Right hindlimb (tissue), 1 donor: Measurements from ENCODE around the gene VAMP8.
"Not testable (repeated sequence)": the region's sequence is repeated elsewhere in the genome, so short reads cannot be mapped to it uniquely, and the experiment has no call there.

Experiments
- DNase-seq: peaks from one replicate; pipeline ENCODE4 v3.0.0-alpha.2; 2018

The VAMP8 gene

GRCh38 chr2:85577386-85578242 lies at the start of gene VAMP8:
Gene VAMP8, plus strand, starts transcription at chr2:85577586. Its CDS starts 61 bp downstream, at chr2:85577647.
- DNase-seq: peak; percentile 38

DNA sequence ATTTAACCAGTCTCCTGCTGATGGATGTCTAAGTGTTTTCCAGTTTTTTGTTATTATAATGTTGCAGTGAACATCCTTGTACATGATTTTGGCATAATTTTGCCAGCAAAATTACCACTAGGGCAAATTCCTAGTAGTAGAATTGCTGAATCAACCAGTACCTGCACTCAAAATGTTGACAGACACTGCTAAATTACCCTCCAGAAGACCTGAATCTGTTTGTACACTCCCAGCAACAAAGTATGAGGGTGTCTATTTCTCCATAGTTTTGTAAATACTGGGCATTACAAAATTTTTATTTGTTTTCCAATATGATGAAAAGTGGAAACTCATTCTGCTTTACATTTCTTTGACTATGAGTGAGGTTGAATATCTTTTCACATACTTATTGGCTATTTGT lies 49.6 kb upstream of the VAMP8 start:
- DNase-seq: no peak

DNA sequence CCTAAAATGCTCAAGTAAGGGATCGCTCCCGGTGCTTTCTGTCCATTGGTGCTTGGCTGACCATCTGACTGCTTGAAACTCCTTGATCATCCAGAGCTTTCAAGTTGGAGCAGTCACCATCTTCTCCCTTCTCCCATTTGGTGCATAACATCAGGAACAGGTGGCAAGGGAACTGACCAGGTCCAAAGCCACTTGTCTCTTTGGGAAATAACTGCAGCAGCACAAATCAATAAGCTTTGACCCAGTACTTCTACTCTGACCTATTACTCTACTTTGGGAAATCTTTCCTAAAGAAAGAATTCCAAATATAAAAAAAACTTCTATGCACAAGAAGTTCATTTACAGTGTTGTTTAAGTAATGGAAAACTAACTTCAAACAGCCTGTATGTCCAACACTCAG lies 49.0 kb upstream of the VAMP8 start:
- no peak for DNase-seq

DNA sequence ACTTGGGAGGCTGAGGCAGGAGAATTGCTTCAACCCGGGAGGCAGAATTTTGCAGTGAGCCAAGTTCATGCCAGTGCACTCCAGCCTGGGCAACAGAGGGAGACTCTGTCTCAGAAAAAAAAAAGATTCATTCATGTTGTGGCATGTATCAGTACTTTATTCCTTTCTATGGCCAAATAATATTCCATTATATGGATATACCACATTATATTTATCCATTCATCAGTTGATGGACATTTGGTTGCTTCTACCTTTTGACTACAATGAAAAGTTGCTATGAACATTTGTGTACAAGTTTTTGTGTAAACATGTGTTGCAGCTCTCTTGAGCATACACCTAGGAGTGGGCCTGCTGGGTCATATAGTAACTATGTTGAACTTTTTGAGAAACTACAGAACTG lies 47.6 kb upstream of the VAMP8 start:
- no peak for DNase-seq

- no peak for DNase-seq
Measured at GRCh38 chr2:85531589-85531988, 45.8 kb upstream of the VAMP8 start.

DNA sequence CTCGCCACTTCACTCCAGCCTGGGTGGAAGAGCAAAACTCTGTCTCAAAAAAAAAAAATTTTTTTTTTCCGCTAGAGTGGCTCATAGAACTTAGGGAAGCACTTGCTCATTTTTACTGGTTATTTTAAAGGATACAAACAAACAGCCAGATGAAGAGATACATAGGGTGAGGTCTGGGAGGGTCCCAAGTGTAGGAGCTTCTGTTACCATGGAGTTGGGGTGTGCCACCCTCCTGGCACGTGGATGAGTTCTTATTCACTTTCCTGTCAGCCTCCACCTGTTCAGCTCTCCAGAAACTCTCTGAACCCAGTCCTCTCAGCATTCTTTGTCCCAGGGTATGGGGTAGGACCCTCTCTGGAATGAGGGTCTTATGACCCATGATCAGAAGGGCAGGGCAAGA lies 43.3 kb upstream of the VAMP8 start:
- DNase-seq: no peak

GRCh38 chr2:85534881-85535280 lies 42.5 kb upstream of the VAMP8 start:
- DNase-seq: no peak

DNA sequence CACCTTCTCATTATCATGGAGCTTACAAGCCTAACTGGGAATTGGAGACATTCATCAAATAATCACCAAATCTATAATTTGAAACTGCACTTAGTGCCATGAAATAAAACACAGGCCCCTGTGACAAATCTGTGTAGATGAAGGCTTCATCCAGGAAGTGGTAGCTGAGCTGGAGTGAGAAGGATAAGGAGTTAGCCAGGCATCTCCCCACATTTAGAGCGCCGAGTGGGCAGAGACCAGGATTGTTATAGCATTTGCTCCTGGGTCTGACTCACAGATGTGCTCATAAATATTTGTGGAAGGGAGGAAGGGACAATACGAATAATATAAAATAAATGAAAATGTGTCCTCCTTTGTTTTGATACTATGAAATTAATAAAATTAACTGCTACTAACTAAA lies 40.9 kb upstream of the VAMP8 start:
- DNase-seq: no peak

GRCh38 chr2:85537600-85538506 lies 39.5 kb upstream of the VAMP8 start:
- DNase-seq: peak; percentile 70

GRCh38 chr2:85538507-85539360 lies 38.7 kb upstream of the VAMP8 start, which contains the start of gene MAT2A:
Gene MAT2A, plus strand, starts transcription at chr2:85539168. Its CDS starts 120 bp downstream, at chr2:85539288.
- DNase-seq: peak; percentile 98

DNA sequence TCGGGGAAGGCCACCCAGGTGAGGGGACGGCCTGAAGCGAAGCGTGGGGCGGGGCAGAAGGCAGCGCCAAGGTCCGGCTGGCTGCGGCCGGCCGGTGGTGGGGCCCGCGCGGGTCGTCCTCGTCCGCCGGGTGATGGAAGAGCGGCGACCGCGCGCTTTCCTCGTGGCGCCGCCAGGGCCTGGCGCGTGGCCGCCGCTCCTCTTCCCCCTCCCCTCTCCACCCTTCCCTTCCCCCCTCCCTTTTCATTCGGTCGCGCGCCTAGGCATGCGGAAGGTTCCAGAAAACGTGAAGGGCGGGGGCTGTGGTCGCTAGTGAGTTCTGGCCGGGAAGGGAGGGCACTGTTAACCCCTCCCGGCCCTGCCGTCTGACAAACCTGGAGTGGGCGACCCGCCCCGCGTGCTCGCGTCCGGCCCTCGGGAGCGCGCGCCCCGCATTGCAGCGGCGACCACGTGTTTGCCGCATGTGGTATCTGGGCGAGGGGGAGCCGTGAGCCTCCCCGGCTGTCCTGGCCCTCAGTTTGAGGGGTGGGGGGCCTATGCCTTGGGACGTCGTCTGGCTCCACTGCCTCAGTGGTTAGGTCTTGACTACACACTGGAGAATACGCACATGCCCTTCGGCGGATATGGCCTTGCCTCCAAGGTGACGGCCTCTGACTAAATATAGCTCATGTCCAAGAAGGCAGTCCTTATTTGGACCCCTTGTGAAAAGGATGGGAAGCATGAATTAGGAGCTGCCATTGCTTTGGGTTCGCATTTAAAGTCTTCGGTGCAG lies 37.8 kb upstream of the VAMP8 start:
- peak; percentile 88 for DNase-seq

- DNase-seq: no peak
Measured at GRCh38 chr2:85540133-85540648, 37.2 kb upstream of the VAMP8 start.

DNA sequence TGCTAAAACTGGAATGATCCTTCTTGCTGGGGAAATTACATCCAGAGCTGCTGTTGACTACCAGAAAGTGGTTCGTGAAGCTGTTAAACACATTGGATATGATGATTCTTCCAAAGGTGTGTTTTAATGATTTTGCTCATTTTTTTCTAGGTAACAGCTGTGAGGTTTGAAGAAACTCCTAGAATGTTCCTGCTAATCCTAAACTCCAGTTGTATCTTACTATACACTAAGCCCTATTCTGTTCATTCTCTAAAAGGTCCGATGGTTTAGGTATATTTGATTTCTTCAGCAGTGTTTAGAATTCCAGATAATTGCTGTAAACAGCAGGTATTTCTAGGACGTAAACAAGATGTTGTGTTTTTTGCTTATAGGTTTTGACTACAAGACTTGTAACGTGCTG lies 36.1 kb upstream of the VAMP8 start:
- no peak for DNase-seq

DNA sequence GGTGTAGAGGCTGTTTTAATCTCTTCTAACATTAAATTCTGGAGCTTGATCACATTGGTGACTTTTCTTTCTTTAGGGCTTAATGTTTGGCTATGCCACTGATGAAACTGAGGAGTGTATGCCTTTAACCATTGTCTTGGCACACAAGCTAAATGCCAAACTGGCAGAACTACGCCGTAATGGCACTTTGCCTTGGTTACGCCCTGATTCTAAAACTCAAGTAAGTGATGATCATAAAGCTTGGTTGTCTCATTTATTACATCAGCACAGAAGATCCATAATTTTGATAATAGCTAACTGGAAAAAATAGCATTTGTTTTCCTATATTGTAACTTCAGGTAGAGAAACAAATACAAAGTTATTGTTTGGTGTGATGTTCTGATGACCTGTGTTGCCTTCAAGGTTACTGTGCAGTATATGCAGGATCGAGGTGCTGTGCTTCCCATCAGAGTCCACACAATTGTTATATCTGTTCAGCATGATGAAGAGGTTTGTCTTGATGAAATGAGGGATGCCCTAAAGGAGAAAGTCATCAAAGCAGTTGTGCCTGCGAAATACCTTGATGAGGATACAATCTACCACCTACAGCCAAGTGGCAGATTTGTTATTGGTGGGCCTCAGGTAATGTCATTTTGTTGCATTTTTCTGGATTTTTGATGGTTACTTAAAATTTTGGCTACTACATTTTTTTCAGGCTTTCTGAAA lies 35.5 kb upstream of the VAMP8 start:
- DNase-seq: no peak

GRCh38 chr2:85542777-85543176 lies 34.6 kb upstream of the VAMP8 start:
- DNase-seq: no peak

GRCh38 chr2:85544254-85544691 lies 33.1 kb upstream of the VAMP8 start:
- not testable (repeated sequence) for DNase-seq

DNA sequence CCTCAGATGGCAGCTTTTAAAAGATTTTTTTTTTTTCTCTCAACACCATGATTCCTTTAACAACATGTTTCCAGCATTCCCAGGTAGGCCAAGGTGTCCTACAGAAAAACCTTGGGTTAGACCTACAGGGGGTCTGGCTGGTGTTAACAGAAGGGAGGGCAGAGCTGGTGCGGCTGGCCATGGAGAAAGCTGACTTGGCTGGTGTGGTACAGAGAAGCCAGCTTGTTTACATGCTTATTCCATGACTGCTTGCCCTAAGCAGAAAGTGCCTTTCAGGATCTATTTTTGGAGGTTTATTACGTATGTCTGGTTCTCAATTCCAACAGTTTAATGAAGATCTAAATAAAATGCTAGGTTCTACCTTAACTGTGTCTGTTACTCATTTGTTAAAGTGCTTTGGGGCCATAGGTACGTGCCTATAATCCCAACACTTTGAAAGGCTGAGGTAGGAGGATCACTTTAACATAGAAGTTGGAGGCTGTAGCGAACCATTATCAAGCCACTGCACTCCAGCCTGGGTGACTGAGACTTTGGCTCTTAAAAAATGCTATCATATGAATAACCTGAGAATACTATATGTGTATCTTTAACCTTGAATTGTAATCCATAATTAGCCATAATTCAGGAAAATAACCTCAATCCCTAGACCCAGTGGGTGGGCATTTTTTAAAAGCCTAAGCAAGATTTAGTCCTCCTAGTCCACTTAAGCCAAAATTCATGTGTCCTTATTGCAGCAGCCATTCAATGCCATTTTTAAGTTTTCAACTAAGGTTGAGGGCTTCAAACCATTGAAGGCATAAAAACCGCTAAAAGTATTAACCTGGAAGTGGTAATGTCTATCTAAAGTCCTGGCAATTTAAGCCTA lies 32.2 kb upstream of the VAMP8 start:
- not testable (repeated sequence) for DNase-seq

DNA sequence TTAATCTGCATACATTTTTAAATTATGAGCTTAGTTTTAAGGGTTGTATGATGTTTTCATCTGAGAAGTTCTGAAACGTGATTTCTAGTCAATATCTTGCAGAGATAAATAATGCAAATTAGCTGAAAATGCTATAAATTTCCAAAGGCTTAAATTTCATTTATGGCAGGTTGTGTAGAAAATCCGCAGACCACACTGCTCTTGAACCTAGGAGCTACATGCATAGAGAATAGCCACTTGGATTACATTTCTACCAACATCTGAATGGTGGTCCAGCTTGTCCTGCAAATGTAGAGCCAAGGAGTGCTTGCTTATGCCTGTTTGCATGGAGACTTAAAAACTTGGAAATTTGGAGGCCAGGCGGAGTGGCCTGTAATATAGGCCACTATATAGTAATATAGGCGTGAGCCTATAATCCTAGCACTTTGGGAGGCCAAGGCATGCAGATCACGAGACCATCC lies 31.6 kb upstream of the VAMP8 start:
- DNase-seq: no peak

- no peak for DNase-seq
Measured at GRCh38 chr2:85547089-85547858, 30.1 kb upstream of the VAMP8 start.
